Dermis blood vessel endothelial cell (primary cell): Measurements from ENCODE around the gene SLBP. TPM values are rescaled to one million over a fixed set of nuclear protein-coding genes. Genes with fewer than 3 reads are reported as not detected.
"Not testable (repeated sequence)": the region's sequence is repeated elsewhere in the genome, so short reads cannot be mapped to it uniquely, and the experiment has no call there.

ENCODE experiments used
- DNase-seq: peaks from one replicate; pipeline ENCODE4 v3.0.0; 2010
- total RNA-seq: library from RNA; depleted of rRNA; stranded (reverse); fragments of >200 nt; gene quantifications from 2 replicates; pipeline ENCODE4 v1.2.3, GENCODE V29; 2014

Gene SLBP
- total RNA-seq, 1 donor from 2014 or later: 62.8 TPM

- DNase-seq: no peak
These were observed 37.4 kb downstream of the SLBP start for GRCh38 chr4:1674682-1675081.

DNA sequence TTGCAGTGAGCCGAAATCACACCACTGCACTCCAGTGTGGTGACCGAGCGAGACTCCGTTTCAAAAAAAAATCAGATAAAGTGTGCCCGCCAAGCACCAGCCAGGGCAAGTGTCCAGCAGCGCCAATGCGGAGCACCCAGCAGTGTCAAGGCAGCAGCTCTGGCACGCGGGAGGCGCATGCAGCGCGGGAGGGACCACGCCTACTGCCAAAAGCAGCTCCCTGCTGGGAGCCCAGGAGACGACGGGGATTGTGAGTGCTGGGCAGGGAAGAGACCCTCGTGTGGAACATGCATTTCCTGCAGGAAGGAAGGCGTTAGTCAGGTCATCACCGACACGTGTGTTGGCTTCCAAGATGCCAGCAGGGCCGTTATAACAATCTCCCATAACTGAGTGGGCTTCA lies 38.4 kb downstream of the SLBP start:
- DNase-seq: peak; percentile 9

DNA sequence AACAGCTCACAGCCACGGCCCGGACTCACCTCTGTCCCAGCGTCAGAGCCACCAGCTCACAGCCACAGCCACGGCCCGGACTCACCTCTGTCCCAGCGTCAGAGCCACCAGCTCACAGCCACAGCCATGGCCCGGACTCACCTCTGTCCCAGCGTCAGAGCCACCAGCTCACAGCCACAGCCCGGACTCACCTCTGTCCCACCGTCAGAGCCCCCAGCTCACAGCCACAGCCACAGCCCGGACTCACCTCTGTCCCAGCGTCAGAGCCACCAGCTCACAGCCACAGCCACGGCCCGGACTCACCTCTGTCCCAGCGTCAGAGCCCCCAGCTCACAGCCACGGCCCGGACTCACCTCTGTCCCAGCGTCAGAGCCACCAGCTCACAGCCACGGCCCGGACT lies 41.1 kb downstream of the SLBP start:
- not testable (repeated sequence) for DNase-seq

- no peak for DNase-seq
These were observed 41.8 kb downstream of the SLBP start for GRCh38 chr4:1670279-1670678.

- DNase-seq: no peak
These were observed 42.3 kb downstream of the SLBP start for GRCh38 chr4:1669850-1670249.

DNA sequence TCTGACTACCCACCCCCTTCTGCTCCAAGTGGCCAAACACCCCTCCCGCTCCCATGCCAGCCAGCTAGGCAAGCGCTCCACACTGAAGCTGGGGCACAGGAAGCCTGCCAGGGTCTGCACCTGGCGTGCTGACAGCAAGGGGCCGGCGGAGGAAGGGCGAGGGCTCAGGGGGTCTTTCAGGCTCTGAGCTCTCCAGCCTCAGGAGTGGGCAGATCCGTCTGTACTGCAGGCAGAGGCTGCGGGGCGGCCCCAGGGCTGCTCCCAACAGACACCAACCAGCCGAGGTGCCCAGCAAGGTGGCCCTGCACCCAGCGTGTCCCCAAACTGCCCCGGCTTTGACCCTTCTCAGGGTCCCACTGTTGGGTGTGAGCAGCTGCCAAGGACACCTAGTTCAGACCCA lies 42.8 kb downstream of the SLBP start:
- DNase-seq: no peak

DNA sequence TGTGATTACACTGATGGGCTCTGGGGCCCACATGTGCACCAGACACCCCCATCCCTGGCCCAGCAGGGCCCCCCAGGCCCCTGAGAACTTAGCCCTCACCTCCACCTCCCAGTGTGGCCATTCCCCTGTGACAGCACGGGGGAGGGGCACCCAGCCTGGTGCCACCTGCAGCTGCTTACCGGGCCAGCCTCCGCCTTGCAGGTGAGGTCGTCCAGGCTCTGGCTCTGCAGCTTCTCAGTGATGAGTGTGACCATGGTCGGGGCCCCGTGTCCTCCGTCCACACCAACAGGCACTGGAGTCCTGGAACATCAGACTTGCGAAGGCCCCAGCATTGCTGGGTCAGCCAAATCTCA lies 43.7 kb downstream of the SLBP start:
- DNase-seq: no peak

DNA sequence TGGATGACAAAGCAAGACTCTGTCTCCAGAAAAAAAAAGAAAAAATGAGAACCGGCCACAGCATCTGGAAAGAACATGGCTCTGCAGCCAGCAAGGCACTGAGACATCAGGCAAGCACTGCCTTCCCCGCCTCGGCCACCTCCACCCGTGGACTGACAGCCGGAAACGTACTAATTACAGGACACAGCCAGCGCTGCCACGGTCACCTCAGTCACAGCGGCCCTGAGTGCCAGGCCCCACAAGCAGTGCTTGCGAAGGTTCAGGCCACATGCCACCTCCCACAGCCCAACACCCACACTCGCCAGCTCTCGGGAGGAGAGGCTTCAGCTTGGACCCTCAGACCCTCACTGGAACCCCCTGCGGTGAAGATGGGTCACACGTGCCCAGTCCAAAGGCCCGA lies 44.8 kb downstream of the SLBP start:
- no peak for DNase-seq

DNA sequence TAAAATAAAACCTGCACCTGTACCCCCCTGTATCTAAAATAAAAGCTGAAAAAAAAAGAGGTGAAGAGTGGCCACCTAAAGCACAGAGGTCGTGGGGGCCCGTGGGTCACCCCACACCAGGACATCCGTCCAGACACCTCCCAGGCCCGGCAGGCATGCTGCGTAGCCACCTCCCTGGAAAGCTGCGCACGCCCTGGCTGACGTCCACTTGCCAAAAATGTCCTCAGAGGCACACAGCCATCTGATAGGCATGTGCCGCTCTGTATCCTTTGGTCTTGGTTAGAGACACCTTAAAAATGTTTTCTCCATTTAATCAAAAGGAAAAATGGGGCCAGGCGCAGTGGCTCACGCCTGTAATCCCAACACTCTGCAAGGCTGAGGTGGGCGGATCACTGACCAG lies 45.7 kb downstream of the SLBP start:
- no peak for DNase-seq

GRCh38 chr4:1664141-1664540 lies 48.0 kb downstream of the SLBP start:
- no peak for DNase-seq

DNA sequence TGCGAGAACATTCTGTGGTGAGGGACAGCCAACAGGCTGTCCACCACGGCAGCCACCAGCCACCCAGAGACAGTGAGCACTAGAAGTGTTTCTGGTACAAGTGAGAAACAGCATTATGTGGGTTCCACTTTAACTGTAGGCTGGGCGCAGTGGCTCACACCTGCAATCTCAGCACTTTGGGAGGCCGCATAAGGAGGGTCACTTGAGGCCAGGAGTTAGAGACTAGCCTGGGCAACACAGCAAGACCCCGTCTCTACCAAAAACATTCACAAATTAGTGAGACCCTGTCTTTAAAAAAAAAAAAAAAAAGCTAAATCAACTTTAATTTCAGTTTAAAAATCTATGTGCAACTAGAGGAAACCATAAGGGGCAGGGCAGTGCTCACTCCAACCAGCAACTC lies 48.6 kb downstream of the SLBP start:
- no peak for DNase-seq

DNA sequence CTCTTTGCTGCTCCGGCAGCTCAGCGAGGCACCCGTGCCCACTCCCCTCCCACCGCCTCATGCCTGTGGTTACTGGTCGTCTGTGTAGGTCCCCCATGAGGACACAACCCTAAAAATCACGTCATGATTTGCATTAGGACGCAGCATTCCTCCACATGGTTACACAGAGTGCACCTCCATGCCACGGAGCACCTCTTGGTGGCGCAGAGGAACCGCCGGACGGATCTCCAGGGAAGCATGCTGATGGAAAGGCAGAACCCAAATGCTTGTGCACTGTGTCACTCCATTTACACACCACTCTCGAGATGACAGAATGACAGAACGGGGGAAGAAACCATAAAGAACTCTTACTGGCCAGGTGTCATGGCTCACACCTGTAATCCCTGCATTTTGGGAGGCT lies 50.4 kb downstream of the SLBP start:
- DNase-seq: no peak

DNA sequence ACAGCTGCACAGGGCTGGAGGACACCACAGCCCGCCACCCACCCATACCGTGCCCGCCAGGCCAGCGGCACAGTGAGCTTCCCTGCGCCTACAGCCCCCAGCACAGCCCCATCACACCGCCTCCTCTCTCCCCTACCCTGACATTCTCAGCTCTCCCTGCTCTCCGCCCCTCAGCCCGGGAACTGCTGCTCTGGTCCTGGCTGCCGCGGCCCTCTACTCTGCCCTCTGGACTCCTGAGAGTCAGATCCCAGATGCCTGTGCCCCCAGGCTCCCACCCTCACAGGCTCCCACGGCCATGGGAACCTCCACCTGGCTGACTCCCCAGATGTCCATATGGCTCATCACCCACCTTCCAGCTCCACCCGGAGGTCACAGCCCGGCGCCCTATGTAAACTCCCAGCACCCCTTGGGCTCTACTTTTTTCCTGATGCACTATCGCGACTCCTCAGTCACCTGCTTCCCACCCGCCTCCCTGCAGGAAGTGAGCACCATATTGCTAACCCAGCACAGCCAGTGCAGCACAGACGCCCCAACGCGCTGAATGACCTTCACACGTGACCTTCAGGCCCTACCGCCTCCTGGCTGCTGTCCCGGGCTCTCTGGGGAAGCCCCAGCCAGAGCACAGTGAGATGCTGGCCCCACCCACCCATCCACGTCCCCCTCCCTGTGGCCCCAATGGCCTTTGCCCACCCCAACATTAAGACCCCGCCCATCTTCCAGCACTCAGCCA lies 51.0 kb downstream of the SLBP start:
- DNase-seq: no peak

DNA sequence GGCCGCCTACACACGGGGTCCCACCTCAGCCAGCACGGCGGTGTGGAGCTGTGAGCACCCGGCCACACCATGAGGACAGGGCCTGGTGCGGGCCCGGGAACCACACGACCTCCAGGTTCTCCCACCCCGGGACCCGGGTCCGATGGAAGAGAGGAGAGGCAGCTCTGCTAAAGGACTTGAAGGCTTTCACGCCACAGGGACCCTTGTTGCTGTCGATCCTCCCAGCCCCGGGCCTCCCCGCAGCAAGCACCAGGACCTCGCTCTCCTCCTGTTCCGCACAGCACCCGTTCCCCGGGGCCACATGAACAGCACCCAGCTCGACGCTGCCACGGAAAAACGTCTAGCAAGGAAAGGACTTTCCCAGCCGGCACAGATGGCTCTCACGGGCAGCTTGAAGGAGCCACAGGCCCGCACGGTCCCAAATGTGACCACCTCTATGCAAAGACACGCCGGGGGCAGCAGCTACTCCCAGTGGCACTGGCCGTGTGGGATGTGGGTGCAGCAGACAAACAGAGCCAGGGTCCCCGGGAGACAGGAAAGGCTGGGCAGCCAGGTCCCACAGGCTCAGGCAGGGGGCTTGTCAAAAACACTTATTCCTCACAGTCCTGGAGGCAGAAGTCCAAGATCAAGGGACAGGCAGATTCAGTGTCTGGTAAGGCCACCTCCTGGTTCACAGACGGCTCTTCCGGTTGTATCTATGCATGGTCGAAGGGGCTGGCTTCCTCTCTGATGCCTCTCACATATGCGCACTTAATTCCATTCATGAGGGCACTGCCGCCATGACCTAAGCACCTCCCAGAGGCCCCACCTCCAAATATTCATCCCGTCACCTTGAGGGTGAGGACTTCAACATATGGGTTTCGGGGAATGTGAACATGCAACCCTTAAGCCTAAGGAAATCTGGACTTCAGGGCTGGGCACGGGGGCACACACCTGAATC lies 52.7 kb downstream of the SLBP start:
- no peak for DNase-seq

- DNase-seq: no peak
These were observed 53.5 kb downstream of the SLBP start for GRCh38 chr4:1658581-1658980.

- DNase-seq: no peak
These were observed 54.0 kb downstream of the SLBP start for GRCh38 chr4:1658146-1658545.

DNA sequence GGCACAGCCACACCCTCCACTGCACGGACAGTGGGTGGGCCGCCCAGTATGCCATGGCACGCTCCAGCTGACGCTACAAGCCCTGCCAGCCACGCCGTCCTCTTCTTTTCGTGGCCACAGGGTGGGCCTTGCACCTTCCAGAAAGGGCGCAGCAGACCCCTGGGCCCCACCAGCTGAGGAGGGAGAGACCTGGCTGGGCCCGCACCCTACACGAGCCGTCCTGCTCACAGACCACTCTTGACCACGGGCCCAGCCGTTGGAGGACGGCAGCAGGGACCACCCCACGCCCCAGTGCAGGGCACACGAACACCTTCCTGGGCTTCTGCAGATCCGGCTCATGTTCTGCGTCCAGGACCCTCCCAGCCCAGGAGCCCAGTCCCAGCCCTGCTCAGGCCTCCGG lies 55.1 kb downstream of the SLBP start:
- no peak for DNase-seq

DNA sequence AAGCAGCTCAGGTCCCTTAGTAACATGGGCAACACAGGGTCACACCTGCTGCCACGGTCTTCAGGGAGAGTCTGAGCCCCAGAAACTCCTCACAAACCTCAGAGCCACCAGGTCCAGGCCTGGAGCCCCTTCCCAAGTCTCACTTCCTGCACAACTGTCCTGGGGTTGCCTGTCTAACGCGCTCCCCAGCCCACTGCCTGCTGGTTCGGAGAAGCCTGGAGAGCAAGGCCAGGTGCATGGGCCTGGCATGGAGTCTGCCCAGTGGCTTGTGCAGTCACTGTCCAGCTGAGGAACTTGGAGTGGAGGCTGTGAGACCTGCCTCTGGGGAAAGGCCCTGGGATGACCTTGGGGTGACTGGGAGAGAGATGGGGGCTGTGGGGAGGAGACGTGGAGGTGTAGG lies 56.0 kb downstream of the SLBP start:
- no peak for DNase-seq

GRCh38 chr4:1655676-1656075 lies 56.4 kb downstream of the SLBP start:
- DNase-seq: no peak

DNA sequence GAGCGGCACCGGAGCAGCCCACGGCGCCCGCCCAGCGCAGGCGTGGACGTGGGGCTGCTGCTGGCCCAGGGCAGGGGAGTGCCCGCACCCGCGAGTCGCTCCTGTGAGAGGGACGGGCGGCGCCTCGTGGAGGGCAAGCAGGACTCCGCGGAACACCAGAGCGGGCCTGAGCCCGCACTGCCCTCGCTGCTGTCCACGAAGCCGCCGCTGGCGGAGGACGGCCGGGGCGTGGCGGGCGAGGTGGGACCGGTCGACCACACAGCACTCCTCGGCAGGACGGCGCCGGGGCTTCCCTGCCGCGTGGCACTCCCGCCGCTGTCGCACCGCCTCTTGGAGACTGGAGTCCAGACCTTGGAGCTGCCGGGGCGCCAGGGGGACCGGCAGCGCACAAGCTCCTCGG lies 57.0 kb downstream of the SLBP start:
- no peak for DNase-seq

DNA sequence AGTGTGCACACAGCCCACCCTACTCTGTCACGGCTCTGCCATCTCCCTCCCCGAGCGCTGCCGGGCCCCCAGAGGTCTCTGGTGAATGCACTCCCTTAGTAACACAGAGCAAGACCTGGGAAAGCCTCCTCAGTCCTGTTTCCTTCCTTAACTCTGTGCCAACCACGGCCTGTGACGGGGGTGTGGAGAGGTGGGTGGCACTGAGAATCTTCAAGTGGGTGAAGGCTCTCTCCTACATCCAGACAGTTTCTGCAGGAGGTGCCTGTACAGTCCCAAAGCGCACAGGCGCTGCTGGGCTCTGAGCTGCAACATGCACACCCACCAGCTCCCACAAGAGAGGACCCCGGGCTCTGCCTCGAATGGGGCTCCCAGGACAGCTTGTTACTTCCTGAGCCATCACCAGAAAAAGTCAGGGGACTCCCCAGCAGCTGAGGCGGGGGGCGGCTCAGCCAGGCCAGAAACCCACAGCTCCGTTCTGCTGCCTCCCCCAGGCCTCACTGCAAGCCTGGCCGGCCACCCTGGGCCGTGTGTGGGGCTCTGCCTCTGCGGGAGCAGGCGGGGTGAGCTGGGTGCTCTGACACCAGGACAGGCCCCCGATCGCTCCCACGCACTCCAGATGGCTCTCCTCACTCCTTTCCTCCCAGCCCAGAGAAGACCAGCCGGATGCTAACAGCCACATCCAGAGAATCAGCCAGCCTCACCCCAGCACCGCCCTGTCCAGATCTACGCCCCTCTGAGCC lies 57.7 kb downstream of the SLBP start:
- DNase-seq: no peak

DNA sequence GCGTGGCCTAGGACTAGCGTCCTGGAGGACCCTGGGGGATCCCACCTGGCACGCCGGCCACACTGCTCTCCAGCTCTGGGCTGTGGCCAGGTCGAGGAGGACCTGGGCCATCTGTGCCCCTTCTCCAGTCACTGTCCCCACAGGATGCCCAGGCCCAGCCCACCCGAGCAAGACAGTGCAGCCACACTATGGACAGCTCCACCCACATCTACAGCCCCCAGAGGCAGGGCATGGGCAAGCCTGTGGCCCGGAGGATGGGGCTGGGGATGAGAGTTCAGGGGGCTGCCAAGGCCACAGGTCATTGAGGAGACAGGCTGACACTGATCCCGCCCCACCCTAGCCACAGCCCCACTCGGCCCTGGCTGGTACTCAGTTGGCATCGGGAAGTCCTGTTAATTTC lies 58.3 kb downstream of the SLBP start:
- no peak for DNase-seq

DNA sequence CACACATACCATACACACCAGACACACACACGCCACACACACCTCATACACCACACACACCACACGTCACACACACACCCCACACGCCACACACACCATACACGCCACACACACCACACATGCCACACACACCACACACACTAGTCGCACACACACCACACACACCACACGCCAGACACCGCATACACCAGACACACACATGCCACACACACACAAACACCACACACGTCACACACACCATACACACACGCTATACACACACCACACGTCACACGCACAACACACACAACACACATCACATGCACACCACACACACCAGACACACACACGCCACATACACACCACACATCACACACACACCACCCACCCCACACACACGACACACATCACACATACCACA lies 60.0 kb downstream of the SLBP start:
- DNase-seq: no peak

DNA sequence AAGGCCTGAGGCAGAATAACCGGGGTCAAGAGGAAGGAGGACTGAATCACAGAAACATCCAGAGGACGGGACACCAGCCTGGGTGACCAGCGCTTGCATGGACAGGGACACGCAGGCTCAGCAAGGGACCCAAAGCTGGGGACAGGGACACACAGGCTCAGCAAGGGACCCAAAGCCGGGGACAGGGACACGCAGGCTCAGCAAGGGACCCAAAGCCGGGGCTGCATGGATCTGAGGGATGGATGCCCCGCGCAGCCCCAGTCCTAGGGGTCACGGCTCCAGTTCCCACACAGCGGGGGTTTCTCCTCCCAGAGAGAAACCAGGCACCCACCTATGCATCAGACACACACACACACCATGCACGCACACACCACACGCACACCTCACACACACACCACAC lies 60.5 kb downstream of the SLBP start:
- no peak for DNase-seq
